ENCODE data around the gene TECPR2.

The TECPR2 gene

DNA sequence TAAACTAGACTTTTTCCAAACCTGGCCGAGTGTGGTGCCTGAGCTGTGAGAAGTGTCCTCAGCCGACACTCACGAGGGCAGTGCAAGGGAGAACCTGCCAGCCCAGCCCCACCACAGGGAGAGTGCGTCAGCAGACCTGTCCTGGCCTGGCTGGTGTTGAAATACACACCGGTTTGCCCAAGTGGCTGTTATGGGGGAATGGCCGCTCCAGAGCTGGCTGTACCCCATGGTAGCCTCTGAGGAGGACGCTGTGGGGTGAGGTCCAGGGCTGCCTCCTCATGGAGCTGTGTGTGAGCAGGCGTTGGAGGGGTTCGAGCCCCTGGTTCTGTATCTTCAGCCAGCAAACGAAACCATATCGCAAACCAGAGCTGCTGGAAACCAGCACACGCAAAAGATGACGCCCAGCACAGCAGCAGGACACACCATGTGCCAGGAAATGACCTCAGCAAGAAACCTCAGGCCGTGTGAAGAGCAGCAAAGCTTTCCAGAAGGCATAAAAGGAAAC lies 137.5 kb downstream of the TECPR2 start:
- DNase-seq: peak; percentile 60

- no peak for DNase-seq
Observed at GRCh38 chr14:102500713-102501112, 138.0 kb downstream of the TECPR2 start.

- no peak for DNase-seq
Observed at GRCh38 chr14:102501751-102502315, 139.1 kb downstream of the TECPR2 start.

DNA sequence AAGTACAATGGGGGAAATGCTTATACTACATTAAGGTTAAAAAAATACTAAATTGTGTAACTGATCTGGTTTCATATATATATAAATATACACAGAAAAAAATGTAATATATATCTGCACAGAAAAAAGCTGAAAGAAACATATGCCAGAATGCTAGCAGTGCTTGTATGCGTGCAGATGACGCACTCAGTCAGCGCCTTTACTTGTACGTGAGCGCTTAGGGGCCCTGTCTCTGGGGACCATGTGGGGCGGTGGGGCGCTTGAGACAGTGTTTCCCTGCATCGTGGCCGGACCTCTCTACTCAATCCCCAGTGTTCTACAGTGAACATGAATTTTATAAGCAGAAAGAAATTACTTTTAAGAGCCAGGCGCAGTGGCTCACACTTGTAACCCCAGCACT lies 139.8 kb downstream of the TECPR2 start:
- DNase-seq: no peak

DNA sequence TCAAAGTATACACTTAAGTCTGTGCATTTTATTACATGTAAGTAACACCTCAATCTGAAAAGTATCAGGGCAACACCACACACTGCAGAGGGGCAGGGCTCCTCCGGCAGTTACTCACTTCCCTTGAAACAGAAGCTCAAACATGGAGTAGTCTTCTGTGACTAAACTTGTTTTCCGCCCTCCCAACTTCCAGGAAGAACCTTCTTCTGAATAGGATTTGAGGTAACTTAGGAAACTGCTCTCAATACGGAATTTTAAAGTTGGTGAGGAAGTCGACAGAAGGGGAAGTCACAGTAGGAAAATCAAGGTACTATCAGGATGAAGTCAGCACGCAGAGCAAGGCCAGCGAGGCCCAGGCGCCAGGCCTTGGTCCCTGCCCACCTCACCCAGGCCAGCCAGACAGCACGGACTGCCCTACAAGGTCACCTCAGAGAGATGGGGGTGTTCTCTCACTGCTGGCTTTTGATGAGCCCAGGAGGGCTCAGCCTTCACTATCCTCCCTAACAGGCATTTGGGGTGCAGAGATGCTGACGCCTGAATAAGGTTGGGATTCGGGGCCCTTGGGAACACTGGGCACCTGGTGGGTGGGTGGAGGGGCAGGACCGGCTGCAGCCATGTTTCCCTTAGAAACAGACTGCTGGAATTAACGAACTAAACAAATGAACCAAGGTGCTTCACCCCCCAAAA lies 141.0 kb downstream of the TECPR2 start:
- no peak for DNase-seq

DNA sequence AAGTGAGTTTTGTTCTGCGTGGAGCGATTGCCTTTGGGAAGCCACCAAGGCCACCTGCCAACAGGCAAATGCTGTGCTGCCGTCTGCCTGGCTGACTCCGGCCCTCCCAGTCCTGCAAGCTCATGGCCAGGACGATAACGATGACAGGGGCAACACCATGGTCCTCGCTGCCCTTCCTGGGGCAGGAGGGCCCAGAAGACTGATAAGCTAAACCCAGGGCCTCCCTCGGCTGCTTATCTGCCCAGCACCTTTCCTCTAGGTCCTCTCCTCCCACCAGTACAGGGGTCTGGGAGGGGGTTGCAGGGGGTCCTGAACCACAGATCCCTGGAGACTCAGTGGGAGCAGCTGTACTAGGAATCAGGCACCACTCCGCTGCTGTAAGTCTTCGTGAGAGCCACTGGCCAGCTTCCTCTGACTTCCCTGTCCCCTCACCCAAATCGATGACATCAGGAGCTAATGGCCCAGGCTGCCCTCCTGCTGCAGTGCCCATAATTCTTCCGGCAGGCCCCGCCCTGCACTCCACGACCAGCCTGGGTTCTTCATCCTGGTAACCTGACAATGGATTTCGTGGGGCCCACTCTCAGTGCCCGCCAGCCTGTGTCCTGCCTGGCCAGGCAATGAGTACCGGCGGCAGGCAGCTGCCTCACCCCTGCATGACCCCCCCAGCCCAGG lies 141.7 kb downstream of the TECPR2 start:
- peak; percentile 47 for DNase-seq

DNA sequence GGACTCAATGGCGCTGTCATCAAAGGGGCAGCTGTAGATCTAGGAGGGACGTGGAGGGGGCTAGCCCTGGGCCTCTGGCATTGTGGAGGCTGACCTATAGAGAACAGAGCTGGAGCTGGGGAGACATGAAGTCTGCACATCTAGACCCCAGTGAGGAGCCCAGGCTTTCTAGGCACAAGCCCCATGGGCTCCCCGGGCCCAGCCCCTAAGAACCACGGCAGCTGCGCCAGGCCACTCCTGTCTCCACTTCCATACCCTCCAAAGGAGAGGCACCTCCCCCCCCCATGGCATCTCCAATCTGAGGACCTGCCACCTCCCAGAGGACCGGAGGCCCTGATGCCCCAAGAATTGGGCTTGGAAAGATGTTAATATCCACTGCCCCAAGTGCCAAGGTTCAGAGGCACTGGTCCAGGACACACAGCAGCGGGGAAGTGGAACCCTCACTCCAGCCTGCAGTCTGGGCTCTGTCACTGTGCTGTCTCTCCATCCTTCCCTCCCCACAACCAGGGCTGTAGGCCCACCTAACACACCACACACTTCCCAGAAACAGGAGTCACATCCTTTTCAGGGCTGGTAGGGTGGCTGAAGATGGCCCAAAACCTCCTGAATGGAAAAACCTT lies 142.4 kb downstream of the TECPR2 start:
- no peak for DNase-seq

DNA sequence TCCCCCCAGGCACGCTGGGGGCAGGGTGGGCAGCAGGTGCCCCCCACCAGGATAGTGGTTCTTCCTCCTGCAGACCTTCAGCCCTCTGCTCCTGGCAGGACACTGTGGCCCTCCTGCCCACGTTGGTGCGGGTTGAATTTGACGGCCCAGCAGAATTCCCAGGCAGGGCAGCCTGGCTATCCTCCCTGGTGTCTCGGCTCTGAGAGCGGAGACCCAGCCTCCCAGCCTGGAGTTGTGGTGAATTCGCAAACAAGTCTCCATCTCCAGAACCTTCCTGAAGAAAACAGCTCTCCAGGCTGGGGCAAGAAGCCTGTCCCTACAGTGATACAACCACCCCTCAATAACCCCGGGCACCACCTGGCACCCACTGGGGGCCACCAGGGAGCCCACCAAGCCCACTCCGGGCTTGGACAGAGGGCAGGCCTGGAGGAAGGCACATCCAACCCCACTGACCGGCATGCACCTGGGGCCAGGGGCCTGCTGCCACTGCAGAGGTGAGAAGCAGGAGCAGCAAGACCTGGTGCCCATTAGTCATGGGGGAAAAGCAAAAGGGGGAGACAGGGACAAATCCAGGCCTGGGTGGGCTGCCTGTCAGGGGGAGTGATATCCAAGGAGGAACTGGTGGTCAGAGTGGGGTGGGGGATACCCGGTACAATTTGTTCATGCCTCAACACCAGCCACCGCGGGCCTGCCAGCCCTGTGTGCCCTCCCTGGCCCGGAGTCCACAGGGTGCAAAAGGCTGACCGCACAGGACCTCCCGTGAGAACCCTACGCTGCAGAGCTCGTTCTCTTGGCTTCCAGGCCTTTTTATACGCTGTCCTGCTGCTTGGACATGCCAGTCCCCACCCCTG lies 143.3 kb downstream of the TECPR2 start:
- DNase-seq: no peak

- no peak for DNase-seq
Observed at GRCh38 chr14:102506626-102506925, 143.8 kb downstream of the TECPR2 start.

- no peak for DNase-seq
Observed at GRCh38 chr14:102507081-102507856, 144.5 kb downstream of the TECPR2 start.

DNA sequence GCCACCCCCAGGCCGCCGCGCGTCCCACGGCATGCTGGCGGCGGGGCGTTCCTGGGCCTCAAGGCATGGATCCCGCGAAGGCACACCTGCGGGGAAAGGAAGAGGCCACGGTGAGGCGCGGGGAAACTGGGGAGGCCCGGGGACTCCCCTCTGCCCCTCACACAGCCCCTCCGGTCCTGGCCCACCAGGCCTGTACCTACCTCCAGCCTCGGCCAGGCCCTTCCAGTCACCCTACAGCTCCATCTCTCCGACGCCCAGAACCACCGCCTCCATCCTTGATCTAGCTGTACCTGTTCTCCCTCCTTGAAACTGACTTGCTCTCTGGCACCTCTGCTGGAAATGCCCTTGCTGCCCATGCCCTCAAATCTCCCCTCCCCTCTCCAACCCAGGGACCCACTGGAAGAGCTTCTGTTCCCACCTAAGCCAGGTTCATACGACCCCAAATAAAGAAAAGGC lies 145.1 kb downstream of the TECPR2 start:
- DNase-seq: no peak

GRCh38 chr14:102508410-102508773 lies 145.7 kb downstream of the TECPR2 start:
- DNase-seq: no peak

GRCh38 chr14:102508774-102509745 lies 146.3 kb downstream of the TECPR2 start:
- DNase-seq: peak; percentile 52

- DNase-seq: peak; percentile 96
Observed at GRCh38 chr14:102509746-102510615, 147.2 kb downstream of the TECPR2 start, which contains the start of gene ANKRD9. TSS of gene ANKRD9 (minus strand) at chr14:102509776. CDS start at chr14:102507889, 1,887 bp downstream.

- DNase-seq: peak; percentile 57
Observed at GRCh38 chr14:102510616-102511520, 148.1 kb downstream of the TECPR2 start.

GRCh38 chr14:102511538-102511937 lies 148.8 kb downstream of the TECPR2 start:
- DNase-seq: no peak

- DNase-seq: no peak
Observed at GRCh38 chr14:102512793-102513300, 150.1 kb downstream of the TECPR2 start.
